Measurements from ENCODE around the gene MCM9.
A peak's percentile ranks its signal among the peaks of the same experiment; 100 is the strongest.

The MCM9 gene

GRCh38 chr6:118934461-118935330, at the start of gene MCM9:
Gene MCM9, minus strand, starts transcription at chr6:118935159. Its CDS starts 3,436 bp downstream, at chr6:118931723.
- FAIRE-seq: peak; percentile 79

GRCh38 chr6:118984342-118984741, 49.4 kb upstream of the MCM9 start:
- FAIRE-seq: no peak

DNA sequence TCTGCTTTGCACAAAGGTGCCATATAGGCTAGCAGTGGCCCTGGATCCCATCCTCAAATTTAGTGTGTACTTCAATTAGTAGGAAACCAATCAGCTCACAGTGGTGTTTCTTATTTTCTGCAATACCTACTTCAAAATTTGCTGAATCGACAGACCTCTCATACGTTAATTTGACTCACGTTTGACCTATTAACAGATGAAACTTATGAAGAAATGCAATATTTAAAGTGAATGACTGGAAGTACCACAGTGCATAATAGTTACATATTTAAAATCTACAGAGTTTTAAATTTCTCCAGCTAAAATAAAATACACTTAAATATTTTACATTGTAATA, 47.6 kb upstream of the MCM9 start:
- no peak for FAIRE-seq

GRCh38 chr6:118981884-118982574, 47.1 kb upstream of the MCM9 start:
- no peak for FAIRE-seq

- no peak for FAIRE-seq
These were observed 45.1 kb upstream of the MCM9 start for GRCh38 chr6:118980063-118980462.

DNA sequence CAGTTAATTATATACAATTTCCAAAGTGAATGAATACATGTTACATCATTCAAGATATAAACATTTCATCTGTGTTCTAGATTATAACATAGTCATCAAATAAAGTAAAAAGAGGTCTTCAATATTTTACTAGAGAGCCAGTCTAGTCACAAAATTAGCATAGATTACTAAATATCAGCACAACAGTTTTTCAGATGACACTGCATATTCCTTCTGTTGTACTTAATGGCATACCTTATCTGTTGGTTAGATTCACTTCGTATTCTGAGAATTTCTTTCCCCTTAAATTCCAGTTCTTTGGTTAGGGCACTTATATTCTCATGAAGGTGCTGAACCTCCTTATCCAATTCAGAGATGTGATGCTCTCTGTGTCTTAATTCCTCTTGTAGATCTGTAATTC, 39.8 kb upstream of the MCM9 start:
- no peak for FAIRE-seq

- FAIRE-seq: no peak
These were observed 36.7 kb upstream of the MCM9 start for GRCh38 chr6:118971682-118972081.

DNA sequence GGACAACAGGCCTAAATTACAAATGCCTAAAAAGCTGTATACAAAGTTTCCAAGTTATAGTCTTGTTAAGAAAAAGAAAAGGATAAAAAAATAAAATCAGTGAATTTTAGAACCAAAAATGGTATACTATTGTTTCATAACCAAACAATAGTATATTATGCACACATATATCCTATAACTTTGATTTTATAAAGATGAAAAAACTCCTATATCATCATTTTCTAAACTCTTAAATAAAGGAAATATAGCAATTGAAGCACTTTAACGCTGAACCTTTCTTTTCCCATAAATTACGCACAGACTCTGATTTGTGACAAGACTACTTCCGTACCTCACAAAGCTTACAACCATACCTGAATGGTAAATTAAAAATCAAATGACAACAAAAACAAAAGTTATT, 35.9 kb upstream of the MCM9 start:
- FAIRE-seq: no peak

GRCh38 chr6:118968416-118968815, 33.5 kb upstream of the MCM9 start:
- FAIRE-seq: peak; percentile 80

- FAIRE-seq: no peak
These were observed 32.3 kb upstream of the MCM9 start for GRCh38 chr6:118967239-118967638.

DNA sequence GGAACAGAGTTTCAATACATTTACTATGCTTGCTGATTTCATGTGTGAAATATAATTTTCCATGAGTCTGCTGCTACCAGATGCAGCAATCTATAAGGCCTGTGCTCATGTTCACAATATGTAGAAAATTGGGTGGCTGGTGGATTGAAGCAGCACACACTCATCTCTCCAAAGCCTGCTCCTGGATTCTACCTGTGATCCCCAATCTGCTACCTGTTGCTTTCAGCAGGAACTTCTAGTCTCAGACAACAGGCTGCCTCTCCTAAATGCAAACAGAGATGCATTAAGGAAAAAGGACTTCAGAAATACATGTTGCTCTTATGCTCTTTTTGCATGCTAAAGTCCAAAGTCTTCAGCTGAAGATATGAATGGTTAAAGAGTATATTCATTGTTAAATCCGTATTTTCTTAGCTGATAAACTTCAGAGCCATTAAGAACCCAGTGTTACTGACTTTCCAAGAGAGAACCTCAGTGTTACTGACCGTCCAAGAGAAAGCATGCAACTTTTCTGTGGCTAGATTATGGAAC, 30.9 kb upstream of the MCM9 start:
- FAIRE-seq: no peak

DNA sequence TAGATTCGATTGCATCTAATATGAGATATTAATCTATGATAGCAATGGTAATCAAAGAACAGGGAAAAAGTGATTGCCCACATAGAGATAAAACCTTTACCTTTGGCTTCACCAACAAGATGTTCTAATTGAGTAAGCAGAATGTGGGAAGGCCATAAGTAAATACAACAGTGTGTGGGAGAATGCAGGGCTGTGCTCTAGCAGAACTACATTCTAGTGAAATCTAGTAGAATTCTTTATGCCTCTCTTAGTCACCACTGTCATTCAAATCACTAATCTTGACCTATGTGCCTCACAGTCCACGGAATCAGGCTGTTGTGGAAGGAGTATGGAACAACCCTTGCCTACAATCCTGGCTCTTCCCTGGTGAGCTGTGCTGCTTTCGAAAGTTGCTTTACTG, 30.4 kb upstream of the MCM9 start:
- no peak for FAIRE-seq

- FAIRE-seq: peak; percentile 90
These were observed 28.0 kb upstream of the MCM9 start for GRCh38 chr6:118963003-118963402.

- no peak for FAIRE-seq
These were observed 24.9 kb upstream of the MCM9 start for GRCh38 chr6:118959903-118960302.

DNA sequence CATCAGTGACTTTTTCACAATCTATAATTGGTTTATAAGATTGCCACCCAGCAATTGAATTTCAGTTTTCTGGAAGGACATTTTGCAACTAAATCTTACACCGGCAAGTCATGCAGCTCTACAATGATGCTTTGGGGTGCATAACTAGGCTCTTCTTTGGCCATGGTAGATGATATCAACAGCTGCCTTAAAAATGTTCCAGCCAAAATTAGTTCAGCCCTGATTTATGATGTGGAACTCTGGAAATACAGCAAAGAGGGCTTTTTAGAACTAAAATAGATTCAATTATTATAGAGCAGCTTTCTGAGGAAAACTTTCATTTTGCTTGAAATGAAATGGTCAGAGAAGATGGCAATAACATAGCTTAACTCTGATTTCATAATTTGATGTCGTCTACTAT, 18.4 kb upstream of the MCM9 start:
- FAIRE-seq: no peak

DNA sequence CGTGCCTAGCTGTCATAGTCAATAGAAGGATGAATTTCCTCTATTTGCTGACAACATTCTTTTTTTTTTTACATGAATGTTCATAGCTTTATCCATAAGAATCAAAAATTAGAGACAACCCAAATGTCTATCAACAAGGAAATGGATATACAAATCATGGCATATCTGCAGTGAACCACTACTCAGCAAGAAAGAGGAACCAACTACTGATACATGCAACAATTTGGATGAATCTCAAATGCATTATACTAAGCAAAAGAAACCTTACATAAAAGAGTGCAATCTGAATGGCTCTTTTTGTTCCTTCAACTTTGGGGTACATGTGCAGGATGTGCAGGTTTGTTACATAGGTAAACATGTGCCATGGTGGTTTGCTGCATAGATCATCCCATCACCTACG, 17.7 kb upstream of the MCM9 start:
- no peak for FAIRE-seq

DNA sequence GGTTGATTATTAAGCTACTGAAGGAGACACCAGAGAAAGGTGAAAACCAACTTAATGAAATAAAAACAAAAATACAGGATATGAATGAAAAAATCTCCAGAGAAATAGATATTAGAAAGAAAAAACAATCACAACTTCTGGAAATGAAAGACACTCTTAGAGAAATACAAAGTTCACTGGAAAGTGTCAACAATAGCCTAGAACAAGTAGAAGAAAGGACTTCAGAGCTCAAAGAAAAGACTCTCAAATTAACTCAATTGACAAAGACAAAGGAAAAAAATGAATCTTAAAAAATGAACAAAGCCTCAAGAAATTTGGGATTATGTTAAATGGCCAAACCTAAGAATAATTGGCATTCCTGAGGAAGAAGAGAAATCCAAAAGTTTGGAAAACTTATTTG, 10.3 kb upstream of the MCM9 start:
- no peak for FAIRE-seq

- no peak for FAIRE-seq
These were observed 5.8 kb upstream of the MCM9 start for GRCh38 chr6:118940770-118941169.

- FAIRE-seq: no peak
These were observed 4.7 kb upstream of the MCM9 start for GRCh38 chr6:118939683-118940082.

DNA sequence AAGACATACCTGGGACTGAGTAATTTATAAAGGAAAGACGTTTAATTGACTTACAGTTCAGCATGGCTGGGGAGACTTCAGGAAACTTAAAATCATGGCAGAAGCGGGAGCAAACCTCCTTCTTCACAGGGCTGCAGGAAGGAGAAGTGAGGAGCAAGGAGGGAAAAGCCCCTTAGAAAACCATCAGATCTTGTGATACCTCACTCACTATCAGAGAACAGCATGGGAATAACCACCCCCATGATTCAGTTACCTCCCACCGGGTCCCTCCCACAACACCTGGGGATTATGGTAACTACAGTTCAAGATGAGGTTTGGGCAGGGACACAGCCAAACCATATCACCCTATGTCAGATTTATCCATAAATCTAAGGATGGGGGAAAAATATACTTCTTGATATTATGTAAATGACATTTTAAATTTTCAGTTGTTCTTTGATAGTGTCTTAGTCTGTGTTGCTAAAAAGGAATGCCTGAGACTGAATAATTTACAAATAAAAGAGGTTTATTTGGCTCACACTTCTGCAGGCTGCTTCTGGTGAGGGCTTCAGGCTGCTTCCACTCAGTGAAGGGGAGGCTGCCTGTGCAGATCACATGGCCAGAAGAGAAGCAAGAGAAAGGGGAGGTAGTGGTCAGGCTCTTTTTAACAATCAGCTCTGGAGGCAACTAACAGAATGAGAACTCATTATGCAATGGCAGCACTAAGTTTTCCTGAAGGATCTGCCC, 1.2 kb upstream of the MCM9 start:
- FAIRE-seq: no peak

- FAIRE-seq: no peak
These were observed 341 bp upstream of the MCM9 start for GRCh38 chr6:118935331-118935668.

DNA sequence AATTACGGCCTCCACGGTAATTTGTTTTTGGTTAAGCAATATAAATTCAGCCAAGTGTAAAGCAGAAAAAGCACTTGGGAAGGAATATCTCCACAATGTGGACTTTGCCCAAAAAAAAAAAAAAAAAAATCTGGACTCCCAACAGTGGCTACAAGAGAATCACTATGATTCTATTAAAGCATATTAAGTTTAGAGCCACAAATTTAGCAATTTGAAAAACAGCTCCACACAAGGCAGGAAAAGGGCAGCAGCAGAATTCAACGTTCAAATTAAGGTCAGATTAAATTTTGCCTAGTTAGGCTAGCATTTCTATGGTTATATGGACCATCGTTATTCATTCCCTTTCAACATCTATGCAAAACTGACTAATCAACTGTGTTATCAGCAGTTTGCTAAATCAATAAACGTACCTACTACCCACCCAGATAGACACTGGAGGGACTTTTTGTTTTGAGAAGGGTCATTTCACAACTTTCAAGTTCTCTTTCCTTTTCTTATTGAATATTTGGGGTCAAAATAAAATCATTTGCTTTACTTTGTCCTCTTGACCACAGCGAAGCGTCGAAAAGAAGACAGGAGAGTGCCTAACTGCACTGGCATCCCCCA, 1.0 kb downstream of the MCM9 start:
- no peak for FAIRE-seq

GRCh38 chr6:118932421-118932820, 2.5 kb downstream of the MCM9 start:
- FAIRE-seq: no peak

All from G401.6 (cell line).